Measurements from ENCODE around the gene FCHSD2. TPM values are rescaled to one million over a fixed set of nuclear protein-coding genes. Genes with fewer than 3 reads are reported as not detected.

FCHSD2 gene
- total and polyA plus RNA-seq, 4 donors, result 7.6 to 18.7 (median 9.9) TPM

DNA sequence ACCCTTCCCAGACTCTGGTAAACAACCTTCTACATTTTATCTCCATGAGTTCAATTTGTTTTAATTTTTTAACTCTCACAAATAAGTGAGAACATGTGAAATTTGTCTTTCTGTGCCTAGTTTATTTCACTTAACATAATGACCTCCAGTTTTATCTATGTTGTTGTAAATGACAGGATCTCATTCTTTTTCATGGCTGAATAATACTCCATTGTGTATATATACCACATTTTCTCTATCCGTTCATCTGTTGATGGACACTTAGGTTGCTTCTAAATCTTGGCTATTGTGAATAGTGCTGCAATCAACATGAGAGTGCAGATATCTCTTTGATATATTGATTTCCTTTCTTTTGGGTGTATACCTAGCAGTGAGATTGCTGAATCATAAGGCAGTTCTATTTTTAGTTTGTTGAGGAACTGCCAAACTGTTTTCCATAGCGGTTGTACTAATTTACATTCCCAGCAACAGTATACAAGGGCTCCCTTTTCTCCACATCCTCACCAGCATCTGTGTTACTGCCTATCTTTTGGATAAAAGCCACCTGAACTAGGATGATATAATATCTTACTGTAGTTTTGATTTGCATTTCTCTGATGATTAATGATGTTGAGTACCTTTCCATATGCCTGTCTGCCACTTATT, 234.0 kb downstream of the FCHSD2 start:
- Histone ChIP-seq H3K4me3 (ENCODE audit: low read depth in 1 of 3, low read length in 3 of 3) (no peak overlapping the region), H3K27me3 (ENCODE audit: control insufficient read depth in 4 of 4, insufficient read depth in 4 of 4, low read length in 3 of 4) (no peaks in the 10 kb centered on the region), H3K27ac (ENCODE audit: low read depth in 1 of 2, low read length in 2 of 2) (no peak overlapping the region), H3K4me1 (ENCODE audit: control insufficient read depth in 4 of 4, insufficient read depth in 4 of 4, low read length in 3 of 4) (peaks cover 0 to 5% (median under 1%) of the 10 kb centered on the region in 4 donors), H3K36me3 (ENCODE audit: control insufficient read depth in 4 of 4, insufficient read depth in 3 of 4, low read depth in 1 of 4, low read length in 3 of 4) (peaks cover 0 to 2% (median 1%) of the 10 kb centered on the region in 4 donors), H3K9ac (ENCODE audit: low read depth in 1 of 2, low read length in 2 of 2) (no peak overlapping the region), H3K9me3 (ENCODE audit: control insufficient read depth in 4 of 4, low read length in 3 of 4) (peaks cover 0 to 7% (median 0%) of the 10 kb centered on the region in 4 donors)
- WGBS, result 87% methylated on average over 2 of the region's 2 CpGs
- TF ChIP-seq, protein P1, sequence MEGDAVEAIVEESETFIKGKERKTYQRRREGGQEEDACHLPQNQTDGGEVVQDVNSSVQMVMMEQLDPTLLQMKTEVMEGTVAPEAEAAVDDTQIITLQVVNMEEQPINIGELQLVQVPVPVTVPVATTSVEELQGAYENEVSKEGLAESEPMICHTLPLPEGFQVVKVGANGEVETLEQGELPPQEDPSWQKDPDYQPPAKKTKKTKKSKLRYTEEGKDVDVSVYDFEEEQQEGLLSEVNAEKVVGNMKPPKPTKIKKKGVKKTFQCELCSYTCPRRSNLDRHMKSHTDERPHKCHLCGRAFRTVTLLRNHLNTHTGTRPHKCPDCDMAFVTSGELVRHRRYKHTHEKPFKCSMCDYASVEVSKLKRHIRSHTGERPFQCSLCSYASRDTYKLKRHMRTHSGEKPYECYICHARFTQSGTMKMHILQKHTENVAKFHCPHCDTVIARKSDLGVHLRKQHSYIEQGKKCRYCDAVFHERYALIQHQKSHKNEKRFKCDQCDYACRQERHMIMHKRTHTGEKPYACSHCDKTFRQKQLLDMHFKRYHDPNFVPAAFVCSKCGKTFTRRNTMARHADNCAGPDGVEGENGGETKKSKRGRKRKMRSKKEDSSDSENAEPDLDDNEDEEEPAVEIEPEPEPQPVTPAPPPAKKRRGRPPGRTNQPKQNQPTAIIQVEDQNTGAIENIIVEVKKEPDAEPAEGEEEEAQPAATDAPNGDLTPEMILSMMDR (IDR thresholded peaks at IDR 0.05; ENCODE audit: low read depth, low read length, missing input control), result no peak
- no peak for TF ChIP-seq SP1 (IDR thresholded peaks at IDR 0.05)
- no peak for TF ChIP-seq GABPA (IDR thresholded peaks at IDR 0.05 in 1 of 2, conservative IDR thresholded peaks at IDR 0.05 in 1 of 2)
- DNase-seq (ENCODE audit: low spot score), result no peak

DNA sequence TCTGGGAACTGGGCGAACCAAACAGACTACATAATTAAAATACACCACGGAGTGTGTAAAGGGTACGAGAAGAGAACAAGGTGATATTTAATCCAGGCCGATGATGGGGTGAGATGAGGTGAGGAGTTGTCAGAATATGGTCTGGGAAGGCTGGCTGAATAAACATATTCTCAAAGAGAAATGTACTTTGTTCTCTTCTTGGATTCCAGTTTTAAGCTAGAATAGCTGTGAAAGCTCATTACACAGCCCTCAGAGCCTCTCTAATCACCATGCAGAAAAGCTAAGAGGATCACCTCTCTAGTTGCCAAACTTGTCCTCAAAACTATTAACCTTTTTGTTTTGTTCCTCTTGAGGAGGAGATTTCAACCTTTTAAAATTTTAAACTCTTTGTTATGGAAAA, 238.1 kb downstream of the FCHSD2 start:
- TF ChIP-seq RXRA (IDR thresholded peaks at IDR 0.05), result no peak
- TF ChIP-seq SP1 (IDR thresholded peaks at IDR 0.05), result no peak
- TF ChIP-seq FOXA2 (IDR thresholded peaks at IDR 0.05), result no peak
- no peak for TF ChIP-seq JUND (IDR thresholded peaks at IDR 0.05)
- TF ChIP-seq TAF1 (conservative IDR thresholded peaks at IDR 0.05), result no peak
- TF ChIP-seq NR2F2 (IDR thresholded peaks at IDR 0.05), result no peak
- no peak for TF ChIP-seq RAD21 (IDR thresholded peaks at IDR 0.05)
- TF ChIP-seq, protein P2, sequence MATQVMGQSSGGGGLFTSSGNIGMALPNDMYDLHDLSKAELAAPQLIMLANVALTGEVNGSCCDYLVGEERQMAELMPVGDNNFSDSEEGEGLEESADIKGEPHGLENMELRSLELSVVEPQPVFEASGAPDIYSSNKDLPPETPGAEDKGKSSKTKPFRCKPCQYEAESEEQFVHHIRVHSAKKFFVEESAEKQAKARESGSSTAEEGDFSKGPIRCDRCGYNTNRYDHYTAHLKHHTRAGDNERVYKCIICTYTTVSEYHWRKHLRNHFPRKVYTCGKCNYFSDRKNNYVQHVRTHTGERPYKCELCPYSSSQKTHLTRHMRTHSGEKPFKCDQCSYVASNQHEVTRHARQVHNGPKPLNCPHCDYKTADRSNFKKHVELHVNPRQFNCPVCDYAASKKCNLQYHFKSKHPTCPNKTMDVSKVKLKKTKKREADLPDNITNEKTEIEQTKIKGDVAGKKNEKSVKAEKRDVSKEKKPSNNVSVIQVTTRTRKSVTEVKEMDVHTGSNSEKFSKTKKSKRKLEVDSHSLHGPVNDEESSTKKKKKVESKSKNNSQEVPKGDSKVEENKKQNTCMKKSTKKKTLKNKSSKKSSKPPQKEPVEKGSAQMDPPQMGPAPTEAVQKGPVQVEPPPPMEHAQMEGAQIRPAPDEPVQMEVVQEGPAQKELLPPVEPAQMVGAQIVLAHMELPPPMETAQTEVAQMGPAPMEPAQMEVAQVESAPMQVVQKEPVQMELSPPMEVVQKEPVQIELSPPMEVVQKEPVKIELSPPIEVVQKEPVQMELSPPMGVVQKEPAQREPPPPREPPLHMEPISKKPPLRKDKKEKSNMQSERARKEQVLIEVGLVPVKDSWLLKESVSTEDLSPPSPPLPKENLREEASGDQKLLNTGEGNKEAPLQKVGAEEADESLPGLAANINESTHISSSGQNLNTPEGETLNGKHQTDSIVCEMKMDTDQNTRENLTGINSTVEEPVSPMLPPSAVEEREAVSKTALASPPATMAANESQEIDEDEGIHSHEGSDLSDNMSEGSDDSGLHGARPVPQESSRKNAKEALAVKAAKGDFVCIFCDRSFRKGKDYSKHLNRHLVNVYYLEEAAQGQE (IDR thresholded peaks at IDR 0.05), result no peak
- TF ChIP-seq, protein P3, sequence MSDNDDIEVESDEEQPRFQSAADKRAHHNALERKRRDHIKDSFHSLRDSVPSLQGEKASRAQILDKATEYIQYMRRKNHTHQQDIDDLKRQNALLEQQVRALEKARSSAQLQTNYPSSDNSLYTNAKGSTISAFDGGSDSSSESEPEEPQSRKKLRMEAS (IDR thresholded peaks at IDR 0.05), result no peak
- no peak for TF ChIP-seq YY1 (IDR thresholded peaks at IDR 0.05)
- TF ChIP-seq, protein P1 (IDR thresholded peaks at IDR 0.05; ENCODE audit: low read depth, low read length, missing input control), result no peak
- TF ChIP-seq, protein P4, sequence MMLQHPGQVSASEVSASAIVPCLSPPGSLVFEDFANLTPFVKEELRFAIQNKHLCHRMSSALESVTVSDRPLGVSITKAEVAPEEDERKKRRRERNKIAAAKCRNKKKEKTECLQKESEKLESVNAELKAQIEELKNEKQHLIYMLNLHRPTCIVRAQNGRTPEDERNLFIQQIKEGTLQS (IDR thresholded peaks at IDR 0.05), result no peak
- TF ChIP-seq, protein P5, sequence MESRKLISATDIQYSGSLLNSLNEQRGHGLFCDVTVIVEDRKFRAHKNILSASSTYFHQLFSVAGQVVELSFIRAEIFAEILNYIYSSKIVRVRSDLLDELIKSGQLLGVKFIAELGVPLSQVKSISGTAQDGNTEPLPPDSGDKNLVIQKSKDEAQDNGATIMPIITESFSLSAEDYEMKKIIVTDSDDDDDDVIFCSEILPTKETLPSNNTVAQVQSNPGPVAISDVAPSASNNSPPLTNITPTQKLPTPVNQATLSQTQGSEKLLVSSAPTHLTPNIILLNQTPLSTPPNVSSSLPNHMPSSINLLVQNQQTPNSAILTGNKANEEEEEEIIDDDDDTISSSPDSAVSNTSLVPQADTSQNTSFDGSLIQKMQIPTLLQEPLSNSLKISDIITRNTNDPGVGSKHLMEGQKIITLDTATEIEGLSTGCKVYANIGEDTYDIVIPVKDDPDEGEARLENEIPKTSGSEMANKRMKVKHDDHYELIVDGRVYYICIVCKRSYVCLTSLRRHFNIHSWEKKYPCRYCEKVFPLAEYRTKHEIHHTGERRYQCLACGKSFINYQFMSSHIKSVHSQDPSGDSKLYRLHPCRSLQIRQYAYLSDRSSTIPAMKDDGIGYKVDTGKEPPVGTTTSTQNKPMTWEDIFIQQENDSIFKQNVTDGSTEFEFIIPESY (IDR thresholded peaks at IDR 0.05), result no peak
- no peak for TF ChIP-seq GABPA (IDR thresholded peaks at IDR 0.05 in 1 of 2, conservative IDR thresholded peaks at IDR 0.05 in 1 of 2)
- TF ChIP-seq HNF4A (conservative IDR thresholded peaks at IDR 0.05), result no peak
- peaks cover 0 to 17% (median 2%) of the 10 kb centered on the region in 4 donors for H3K4me1 ChIP-seq (ENCODE audit: control insufficient read depth in 4 of 4, insufficient read depth in 4 of 4, low read length in 3 of 4)

More for the DNA sequence above, 238.1 kb downstream of the FCHSD2 start:
- H3K4me3 ChIP-seq (ENCODE audit: low read depth in 1 of 3, low read length in 3 of 3), result no peak overlapping the region
- DNase-seq (ENCODE audit: low spot score), result no peak
- no peaks in the 10 kb centered on the region for H3K27me3 ChIP-seq (ENCODE audit: control insufficient read depth in 4 of 4, insufficient read depth in 4 of 4, low read length in 3 of 4)
- peaks cover 0 to 2% (median 0%) of the 10 kb centered on the region in 4 donors for H3K36me3 ChIP-seq (ENCODE audit: control insufficient read depth in 4 of 4, insufficient read depth in 3 of 4, low read depth in 1 of 4, low read length in 3 of 4)
- 58% methylated on average over 4 of the region's 4 CpGs for WGBS
- no peak overlapping the region for H3K27ac ChIP-seq (ENCODE audit: low read depth in 1 of 2, low read length in 2 of 2)
- H3K9ac ChIP-seq (ENCODE audit: low read depth in 1 of 2, low read length in 2 of 2), result no peak overlapping the region
- peaks cover 0 to 3% (median 0%) of the 10 kb centered on the region in 4 donors for H3K9me3 ChIP-seq (ENCODE audit: control insufficient read depth in 4 of 4, low read length in 3 of 4)

All from liver (tissue), 9 donors.